HG03095 (cell line): ENCODE data around the gene HOXA7.

ENCODE experiments used
- ATAC-seq: cut with Tn5 transposase; IDR thresholded peaks from one replicate; pipeline ENCODE4 v1.9.1; 2021; ENCODE audit warnings: moderate library complexity; ENCODE audit not compliant: unreplicated experiment

HOXA7 gene

DNA sequence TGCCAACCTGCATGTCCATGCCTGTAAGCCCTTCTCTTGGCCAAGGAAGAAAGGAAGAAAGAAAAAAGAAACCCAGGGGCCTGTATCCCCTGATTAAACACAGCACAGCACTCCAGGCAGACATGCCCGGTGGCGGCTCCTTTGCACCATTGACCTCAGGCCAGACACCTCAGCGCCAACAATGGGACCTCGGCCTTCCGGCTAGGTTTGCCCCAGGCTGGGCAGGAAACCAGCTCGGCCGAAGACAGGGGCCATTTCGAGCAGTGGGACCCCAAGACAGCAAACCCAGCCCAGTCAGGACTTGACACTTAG is 14.8 kb upstream of the HOXA7 start:
- ATAC-seq = no peak

GRCh38 chr7:27170426-27171324 is 14.2 kb upstream of the HOXA7 start:
- ATAC-seq = no peak

DNA sequence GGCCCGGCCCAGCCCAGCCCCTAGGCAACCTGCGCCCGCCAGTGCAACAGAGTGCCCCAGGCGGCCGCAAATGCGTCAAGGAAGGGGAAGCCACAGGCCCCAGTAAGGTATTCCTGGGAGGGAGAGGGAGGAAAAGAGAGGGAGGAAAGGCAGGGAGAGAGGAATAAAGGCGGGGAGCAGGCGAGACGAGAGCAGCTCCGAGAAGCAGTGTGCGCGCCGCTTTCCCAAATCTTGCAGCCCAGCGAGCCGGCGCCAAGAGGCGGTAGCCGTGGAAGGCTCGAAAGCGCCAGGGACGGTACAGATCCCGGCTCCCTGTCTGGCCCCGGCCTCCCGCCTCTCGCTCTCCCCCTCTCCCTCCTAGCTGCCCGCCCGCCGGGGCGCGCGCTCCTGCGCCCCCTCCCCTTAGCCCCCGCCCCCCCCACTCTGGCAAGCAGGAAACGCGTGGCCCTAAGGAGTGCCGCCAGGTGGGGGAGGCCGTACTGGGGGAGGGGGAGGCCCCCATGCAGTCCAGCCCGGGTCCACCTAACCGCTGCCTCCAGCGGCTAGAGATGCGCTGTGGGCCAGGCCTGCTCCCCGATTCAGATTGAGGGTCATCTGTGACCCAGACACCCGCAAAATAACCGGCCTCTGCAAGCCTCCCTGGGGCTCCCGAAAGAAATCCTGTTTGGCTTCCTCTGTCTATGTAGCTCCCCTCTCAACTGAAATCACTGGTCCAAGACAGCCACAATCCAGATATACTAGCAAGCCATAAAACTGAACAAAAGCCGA is 13.4 kb upstream of the HOXA7 start:
- no peak for ATAC-seq

DNA sequence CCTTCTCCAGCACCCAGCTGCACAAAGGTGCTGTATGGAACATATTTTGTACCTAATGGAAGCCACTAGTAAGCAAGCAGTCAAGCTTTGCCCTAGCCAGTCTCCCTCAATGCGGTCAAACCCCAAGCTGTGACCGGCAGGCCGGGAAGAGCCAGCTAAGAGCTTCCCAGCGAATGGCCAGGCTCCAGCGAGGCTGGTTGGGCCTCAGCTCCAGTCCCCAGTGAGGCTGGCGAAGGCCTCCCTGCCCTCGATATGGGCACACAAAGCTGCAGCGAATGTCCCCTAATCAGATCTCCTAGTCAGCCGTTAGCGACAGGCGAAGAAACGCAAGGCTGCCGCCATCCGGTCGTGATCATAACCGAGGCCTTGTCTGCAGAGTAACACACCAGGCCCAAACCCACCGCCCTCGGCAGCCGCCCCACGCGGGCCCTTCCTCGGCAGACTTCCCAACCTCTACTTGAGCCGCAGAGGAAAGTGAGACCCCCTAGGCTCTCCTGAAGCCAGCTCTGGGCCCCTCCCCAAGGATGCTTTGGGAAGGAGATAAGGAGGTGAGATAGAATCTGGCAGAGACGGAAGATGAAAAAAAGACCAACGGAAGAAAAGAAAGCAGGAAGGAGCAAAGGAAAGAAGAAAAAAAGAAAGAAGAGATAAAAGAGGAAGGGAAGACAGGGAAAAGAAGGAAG is 11.9 kb upstream of the HOXA7 start:
- no peak for ATAC-seq

DNA sequence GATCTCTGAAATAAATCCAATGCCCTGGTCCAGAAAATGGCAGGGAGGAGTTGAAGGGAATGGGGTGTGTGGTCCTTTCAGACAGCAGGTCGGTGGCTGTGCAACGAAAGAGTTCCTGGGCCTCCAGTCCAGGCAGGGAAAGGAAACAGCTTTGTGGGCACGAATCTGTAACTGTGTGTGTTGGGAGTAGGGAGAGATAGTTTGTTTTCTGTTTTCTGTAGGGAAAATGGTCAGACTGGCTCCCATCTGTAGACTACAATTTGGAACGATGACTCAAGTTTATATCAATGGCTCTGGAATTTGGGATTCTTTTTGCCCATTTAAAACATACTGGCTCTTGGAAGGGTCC is 11.4 kb upstream of the HOXA7 start:
- no peak for ATAC-seq

DNA sequence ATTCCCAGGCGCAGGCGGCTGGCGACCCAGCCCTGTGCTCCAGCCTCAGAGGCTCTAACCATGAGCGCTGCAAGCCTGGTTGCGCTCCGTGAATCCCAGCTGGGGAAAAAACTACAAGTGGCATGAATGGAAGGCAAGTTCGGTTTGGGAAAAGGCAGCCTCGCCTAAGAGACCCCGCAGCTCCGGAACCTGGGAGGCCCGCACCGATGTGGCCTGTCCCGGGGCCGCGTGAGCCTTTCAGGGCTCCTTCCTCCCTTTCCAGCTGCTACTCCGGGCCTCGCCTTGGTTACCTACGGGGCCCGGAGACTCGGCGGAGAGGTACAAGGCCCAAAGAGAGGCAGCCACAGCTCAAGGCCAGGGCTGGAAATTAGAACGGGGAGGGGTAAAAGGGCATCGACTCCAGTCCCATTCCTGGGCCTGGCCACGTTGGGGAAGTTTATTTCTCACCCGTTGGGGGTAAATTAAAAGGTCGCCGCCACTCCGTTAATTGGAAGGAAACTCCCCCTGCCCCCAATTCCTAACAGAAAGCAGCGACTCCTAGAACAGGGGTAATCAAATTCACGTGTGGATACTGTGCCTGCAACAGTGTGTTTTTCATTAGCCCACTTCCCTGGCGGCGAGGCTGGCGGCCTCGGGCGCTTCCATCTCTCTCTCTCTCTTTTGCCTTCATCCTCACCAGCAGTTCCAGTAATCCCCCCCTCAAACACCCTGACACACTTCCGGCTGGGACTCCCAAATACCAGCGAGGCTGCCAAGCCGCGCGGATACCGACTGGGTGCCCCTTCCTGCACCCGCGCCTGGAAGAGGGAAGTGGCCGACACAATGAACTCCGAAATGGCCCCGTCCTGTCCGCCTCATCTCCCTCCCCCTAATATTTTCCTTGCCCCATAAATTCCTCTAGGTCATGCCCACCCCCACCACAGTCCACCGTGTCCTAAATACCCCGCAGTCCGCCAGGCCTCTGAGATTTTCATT is 10.3 kb upstream of the HOXA7 start:
- no peak for ATAC-seq

GRCh38 chr7:27165996-27166530 is 9.6 kb upstream of the HOXA7 start:
- no peak for ATAC-seq

DNA sequence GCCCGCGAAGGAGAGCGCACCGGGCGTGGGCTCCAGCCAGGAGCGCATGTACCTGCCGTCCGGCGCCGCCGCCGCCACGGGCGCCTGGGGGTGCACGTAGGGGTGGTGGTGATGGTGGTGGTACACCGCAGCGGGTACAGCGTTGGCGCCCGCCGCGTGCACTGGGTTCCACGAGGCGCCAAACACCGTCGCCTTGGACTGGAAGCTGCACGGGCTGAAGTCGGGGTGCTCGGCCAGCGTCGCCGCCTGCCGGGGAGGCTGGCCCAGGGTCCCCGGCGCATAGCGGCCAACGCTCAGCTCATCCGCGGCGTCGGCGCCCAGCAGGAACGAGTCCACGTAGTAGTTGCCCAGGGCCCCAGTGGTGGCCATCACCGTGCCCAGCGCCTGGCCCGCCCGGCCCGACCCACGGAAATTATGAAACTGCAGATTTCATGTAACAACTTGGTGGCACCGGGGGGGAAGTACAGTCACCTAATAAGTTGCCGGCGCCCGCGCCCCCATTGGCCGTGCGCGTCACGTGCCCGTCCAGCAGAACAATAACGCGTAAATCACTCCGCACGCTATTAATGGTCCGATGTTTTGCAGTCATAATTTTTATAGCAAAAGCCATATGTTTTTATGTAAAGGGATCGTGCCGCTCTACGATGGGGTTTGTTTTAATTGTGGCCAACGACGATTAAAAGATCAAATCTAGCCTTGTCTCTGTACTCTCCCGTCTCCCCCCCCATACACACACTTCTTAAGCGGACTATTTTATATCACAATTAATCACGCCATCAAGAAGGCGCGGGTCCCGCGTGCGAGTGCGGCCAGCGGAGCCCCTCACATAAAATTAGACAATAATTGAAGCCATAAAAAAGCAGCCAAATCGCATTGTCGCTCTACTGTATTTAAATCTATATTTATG is 8.9 kb upstream of the HOXA7 start, which contains the start of gene HOXA9:
Gene HOXA9 (minus strand): TSS at position 449 of the 907 bp plus-strand sequence. CDS start 80 bp downstream, at position 369.
- ATAC-seq = no peak

DNA sequence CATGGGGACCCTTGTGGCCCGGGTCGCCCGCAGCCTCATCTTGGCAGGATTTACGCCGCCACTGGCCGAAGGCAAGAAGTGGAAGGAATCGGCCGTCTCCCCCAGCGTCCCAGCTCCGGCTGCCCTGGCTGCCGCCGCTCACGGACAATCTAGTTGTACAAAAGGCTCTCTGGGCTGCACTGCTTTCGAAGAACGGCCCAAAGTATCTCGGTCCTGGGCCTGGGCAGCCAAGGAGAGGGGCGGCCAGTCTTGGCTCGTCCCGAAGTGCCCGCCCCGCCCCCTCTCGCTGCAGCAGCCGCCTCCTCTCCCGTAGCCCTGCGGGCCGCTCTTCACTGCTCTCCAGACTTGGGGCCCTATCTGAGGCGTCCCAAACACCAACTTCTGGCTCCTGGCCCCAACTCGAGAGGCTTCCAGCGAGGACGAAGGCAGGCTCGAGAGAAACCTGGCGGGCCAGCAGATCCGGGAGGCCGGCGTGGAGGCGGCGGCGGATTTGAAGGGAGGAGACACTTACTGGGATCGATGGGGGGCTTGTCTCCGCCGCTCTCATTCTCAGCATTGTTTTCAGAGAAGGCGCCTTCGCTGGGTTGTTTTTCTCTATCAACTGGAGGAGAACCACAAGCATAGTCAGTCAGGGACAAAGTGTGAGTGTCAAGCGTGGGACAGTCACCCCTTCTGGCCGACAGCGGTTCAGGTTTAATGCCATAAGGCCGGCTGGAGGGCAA is 8.1 kb upstream of the HOXA7 start:
- no peak for ATAC-seq

GRCh38 chr7:27164045-27164366 is 7.5 kb upstream of the HOXA7 start:
- no peak for ATAC-seq

DNA sequence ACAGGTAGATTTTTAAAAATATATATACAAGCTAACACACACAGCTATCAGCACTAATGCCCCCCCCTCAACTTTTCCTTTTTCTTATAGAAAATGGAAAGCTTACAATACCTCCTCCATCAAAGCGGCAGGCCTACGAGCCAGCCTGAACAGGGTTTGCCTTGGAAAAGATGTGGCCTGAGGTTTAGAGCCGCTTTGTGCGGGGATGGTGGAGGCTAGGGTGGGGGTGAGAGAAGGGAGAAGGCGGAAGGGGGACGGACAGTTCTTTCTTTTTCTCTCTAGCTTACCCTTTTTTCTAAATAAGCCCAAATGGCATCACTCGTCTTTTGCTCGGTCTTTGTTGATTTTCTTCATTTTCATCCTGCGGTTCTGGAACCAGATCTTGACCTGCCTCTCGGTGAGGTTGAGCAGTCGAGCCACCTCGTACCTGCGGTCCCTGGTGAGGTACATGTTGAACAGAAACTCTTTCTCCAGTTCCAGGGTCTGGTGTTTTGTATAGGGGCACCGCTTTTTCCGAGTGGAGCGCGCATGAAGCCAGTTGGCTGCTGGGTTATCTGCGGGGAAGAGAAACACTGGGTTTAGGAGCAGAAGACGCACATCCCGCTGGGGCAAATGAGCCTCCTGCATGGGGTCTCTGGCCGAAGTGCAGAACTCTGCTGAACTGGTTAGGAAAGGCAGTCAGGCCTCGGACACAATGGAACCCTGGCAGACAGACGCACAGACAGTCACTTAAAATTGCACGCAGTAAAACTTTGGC is 7.0 kb upstream of the HOXA7 start:
- ATAC-seq = no peak

DNA sequence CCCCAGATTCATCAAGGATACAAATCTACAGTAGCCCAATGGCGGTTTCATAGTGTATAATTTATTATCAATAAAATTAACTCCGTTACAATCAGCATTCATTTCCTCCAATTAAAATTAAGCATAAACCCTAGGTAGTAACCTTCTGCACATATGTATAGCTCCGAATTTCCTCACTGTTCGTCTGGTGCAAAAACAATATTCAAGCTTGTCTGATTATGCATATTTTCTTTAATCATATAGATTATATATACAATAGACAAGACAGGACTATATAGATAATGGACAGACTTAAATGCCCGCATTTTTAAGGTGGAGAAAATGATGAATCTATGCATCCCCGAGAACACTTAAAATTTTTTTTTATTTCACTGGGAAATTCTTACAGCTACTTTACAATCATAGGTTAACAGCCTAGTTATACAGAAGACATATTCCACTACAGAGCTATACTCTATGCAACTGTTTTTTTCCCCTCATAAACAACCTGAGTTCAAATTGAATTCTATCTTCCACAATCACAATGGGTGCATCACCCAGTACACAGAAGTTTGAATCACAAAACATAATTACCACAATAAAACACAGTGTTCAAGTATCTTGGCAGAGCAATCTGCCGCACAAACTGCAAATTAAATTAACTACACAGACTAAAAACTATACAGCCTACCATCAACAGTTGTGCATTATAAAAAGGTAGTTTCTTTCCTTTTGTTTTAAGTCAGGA is 6.2 kb upstream of the HOXA7 start:
- no peak for ATAC-seq

- no peak for ATAC-seq
These were observed 5.5 kb upstream of the HOXA7 start for GRCh38 chr7:27161721-27162560.

- no peak for ATAC-seq
These were observed 4.8 kb upstream of the HOXA7 start for GRCh38 chr7:27161214-27161720.

- ATAC-seq = peak; percentile 55
These were observed 4.2 kb upstream of the HOXA7 start for GRCh38 chr7:27160546-27161213.

- ATAC-seq = no peak
These were observed 3.7 kb upstream of the HOXA7 start for GRCh38 chr7:27160145-27160545.
